GM12878 (cell line): ENCODE results near the gene AP1S3. TPM values are rescaled to one million over a fixed set of nuclear protein-coding genes. Genes with fewer than 3 reads are reported as not detected.

ENCODE experiments used
- ATAC-seq: fragments of 200-7000 bp; cut with Tn5 transposase; 3 replicates; pipeline ENCODE4 v1.9.1; 2020; ENCODE audit warnings: mild to moderate bottlenecking, moderate library complexity
- BruUV-seq: library from RNA; stranded (reverse); fragments of 400-500 nt; replicated peaks from 2 replicates; lab custom pipeline; 2021; lab: Mats Ljungman, UMichigan
- CTCF ChIA-PET: fragments of 300-600 bp; sonication (Branson Sonifier 250); formaldehyde crosslinking; extraction: SDS; loops from one replicate; lab custom pipeline; 2021; ENCODE audit warnings: inconsistent platforms; lab: Yijun Ruan, JAX
- POLR2A ChIA-PET: fragments of 350-600 bp; formaldehyde crosslinking; extraction: SDS; loops from one replicate; lab custom pipeline; 2021; ENCODE audit warnings: inconsistent platforms; lab: Charles Lee
- RAD21 ChIA-PET: fragments of 300-600 bp; sonication (Branson Sonifier 250); formaldehyde crosslinking; loops from one replicate; lab custom pipeline; 2023; ENCODE audit warnings: antibody characterized with exemption; ENCODE audit not compliant: unreplicated experiment; lab: Charles Lee
- SMC1A ChIA-PET: fragments of 300-600 bp; sonication (Branson Sonifier 250); formaldehyde crosslinking; loops from one replicate; lab custom pipeline; 2023; ENCODE audit not compliant: unreplicated experiment, uncharacterized antibody; lab: Charles Lee
- DNase-seq: peaks from one replicate; pipeline ENCODE4 v3.0.0-alpha.2; 2011; ENCODE audit warnings: low read depth, low spot score
- FAIRE-seq: peaks from 3 replicates; lab custom pipeline; 2011; peaks lifted over from hg19 to GRCh38; lab: Jason Lieb, UNC
- H2AFZ ChIP-seq: 2 replicates; pipeline ENCODE4 v1.6.0; 2011; ENCODE audit warnings: low read depth, low read length, control low read depth; ENCODE audit not compliant: control insufficient read depth
- H3K27ac ChIP-seq: 2 replicates; pipeline ENCODE4 v1.5.1; 2011; ENCODE audit warnings: control low read depth; ENCODE audit not compliant: control insufficient read depth, insufficient read depth
- H3K27me3 ChIP-seq, 2 experiments: replicated peaks in 1 of 2; 2 replicates each; pipeline versions ENCODE4 v1.6.0 to v1.6.1; 2011; ENCODE audit warnings: low read length in 1 of 2; ENCODE audit not compliant: control insufficient read depth in 2 of 2, insufficient read depth in 2 of 2
- H3K36me3 ChIP-seq, 2 experiments: 2 replicates each; pipeline ENCODE4 v1.5.1; 2011; ENCODE audit warnings: low read length in 1 of 2; ENCODE audit not compliant: control insufficient read depth in 2 of 2, insufficient read depth in 2 of 2
- H3K4me1 ChIP-seq: 2 replicates; pipeline ENCODE4 v1.6.1; 2011; ENCODE audit warnings: mild to moderate bottlenecking, low read length, moderate library complexity, mixed read lengths; ENCODE audit not compliant: control insufficient read depth, insufficient read depth
- H3K4me2 ChIP-seq: 2 replicates; pipeline ENCODE4 v1.6.0; 2011; ENCODE audit warnings: control low read depth; ENCODE audit not compliant: control insufficient read depth, insufficient read depth
- H3K4me3 ChIP-seq: fragments of 200-600 bp; sonication (generic); 2 replicates; pipeline ENCODE4 v1.5.1; 2016
- H3K79me2 ChIP-seq: 2 replicates; pipeline ENCODE4 v1.6.0; 2011; ENCODE audit warnings: low read length; ENCODE audit not compliant: control insufficient read depth, insufficient read depth
- H3K9ac ChIP-seq: 2 replicates; pipeline ENCODE4 v1.8.0; 2011; ENCODE audit warnings: low read length, control low read depth, mixed read lengths; ENCODE audit not compliant: control insufficient read depth, insufficient read depth
- H3K9me3 ChIP-seq: replicated peaks from 3 replicates; pipeline ENCODE4 v1.5.1; 2011; ENCODE audit warnings: mild to moderate bottlenecking, low read length; ENCODE audit not compliant: control insufficient read depth, insufficient read depth
- H4K20me1 ChIP-seq: 2 replicates; pipeline ENCODE4 v1.6.0; 2011; ENCODE audit not compliant: control insufficient read depth, insufficient read depth
- ASH2L ChIP-seq: fragments of 300-600, 200-600 bp; sonication (generic); IDR thresholded peaks from 2 replicates; pipeline ENCODE4 v1.6.1; 2017; ENCODE audit warnings: low read depth, mild to moderate bottlenecking, borderline replicate concordance
- CHD1 ChIP-seq: IDR thresholded peaks from 2 replicates; pipeline ENCODE4 v1.6.1; 2012; ENCODE audit warnings: low read depth, low read length, improper control_type of control experiment
- DPF2 ChIP-seq: fragments of 450-650 bp; IDR thresholded peaks from 2 replicates; pipeline ENCODE4 v1.6.1; 2017; ENCODE audit warnings: mild to moderate bottlenecking
- E4F1 ChIP-seq: fragments of 450-650 bp; IDR thresholded peaks from 2 replicates; pipeline ENCODE4 v1.6.1; 2018; ENCODE audit warnings: borderline replicate concordance, mild to moderate bottlenecking; ENCODE audit not compliant: partially characterized antibody
- ETV6 ChIP-seq, 2 experiments: fragments of 450-650 bp in 1 of 2; IDR thresholded peaks in 1 of 2; conservative IDR thresholded peaks in 1 of 2; 2 replicates each; pipeline ENCODE4 v1.6.1; 2014; ENCODE audit warnings: antibody characterized with exemption in 1 of 2, borderline replicate concordance in 1 of 2, low read depth in 1 of 2, mild to moderate bottlenecking in 1 of 2, moderate library complexity in 1 of 2
- JUNB ChIP-seq: IDR thresholded peaks from 2 replicates; pipeline ENCODE4 v1.6.1; 2016; ENCODE audit warnings: antibody characterized with exemption, mild to moderate bottlenecking
- LARP7 ChIP-seq: fragments of 450-650 bp; IDR thresholded peaks from 2 replicates; pipeline ENCODE4 v1.6.1; 2017; ENCODE audit warnings: mild to moderate bottlenecking
- MTA3 ChIP-seq: IDR thresholded peaks from 2 replicates; pipeline ENCODE4 v1.6.1; 2012; ENCODE audit warnings: low read length, inconsistent platforms, borderline replicate concordance
- MYC ChIP-seq: IDR thresholded peaks from 2 replicates; pipeline ENCODE4 v1.6.1; 2011; ENCODE audit warnings: mild to moderate bottlenecking, low read length, moderate library complexity, inconsistent platforms; ENCODE audit not compliant: insufficient read depth, insufficient replicate concordance, insufficient read length, severe bottlenecking
- NFYB ChIP-seq: IDR thresholded peaks from 2 replicates; pipeline ENCODE4 v1.6.1; 2011; ENCODE audit warnings: low read depth, mild to moderate bottlenecking, low read length, improper control_type of control experiment, moderate library complexity; ENCODE audit not compliant: insufficient read depth
- NKRF ChIP-seq: fragments of 450-650 bp; conservative IDR thresholded peaks from 2 replicates; pipeline ENCODE4 v1.6.1; 2017; ENCODE audit warnings: mild to moderate bottlenecking, moderate library complexity
- PAX5 ChIP-seq: IDR thresholded peaks from 2 replicates; pipeline ENCODE4 v1.6.1; 2011; ENCODE audit warnings: low read depth, low read length, borderline replicate concordance
- PML ChIP-seq: IDR thresholded peaks from 2 replicates; pipeline ENCODE4 v1.6.1; 2012; ENCODE audit warnings: low read length, inconsistent platforms
- RAD21 ChIP-seq: IDR thresholded peaks from 2 replicates; pipeline ENCODE4 v1.6.1; 2011; ENCODE audit warnings: mild to moderate bottlenecking, low read depth, low read length, moderate library complexity; ENCODE audit not compliant: insufficient read depth
- RFX5 ChIP-seq: IDR thresholded peaks from 2 replicates; pipeline ENCODE4 v1.6.1; 2011; ENCODE audit warnings: low read depth, low read length, improper control_type of control experiment
- SIN3A ChIP-seq: IDR thresholded peaks from 2 replicates; pipeline ENCODE4 v1.6.1; 2012; ENCODE audit warnings: low read depth, low read length, improper control_type of control experiment
- SRF ChIP-seq, 2 experiments: IDR thresholded peaks; 2 replicates each; pipeline ENCODE4 v1.6.1; 2011; ENCODE audit warnings: low read depth in 2 of 2, low read length in 2 of 2, mild to moderate bottlenecking in 1 of 2, moderate library complexity in 1 of 2
- YY1 ChIP-seq: IDR thresholded peaks from 2 replicates; pipeline ENCODE4 v1.6.1; 2011; ENCODE audit warnings: low read depth, mild to moderate bottlenecking, low read length
- ZNF274 ChIP-seq: IDR thresholded peaks from one replicate; pipeline ENCODE4 v1.8.0; 2011; ENCODE audit not compliant: insufficient read length, insufficient read depth
- WGBS: methylation state at CpG from one replicate; pipeline ENCODE4 v1.1.6; 2016; ENCODE audit warnings: low lambda C conversion rate; ENCODE audit not compliant: insufficient replicate concordance, insufficient coverage; ENCODE audit errors: missing lambda C conversion rate; 5-methylcytosine and 5-hydroxymethylcytosine counted together
- in situ Hi-C: fragments of 300-500 bp; cut with MboI; formaldehyde crosslinking; loops from 9 replicates; pipeline ENCODE4 v1.14.3; 2018; ENCODE audit warnings: mixed read lengths
- intact Hi-C: fragments of 100-400 bp; cut with micrococcal nuclease; formaldehyde crosslinking; loops from one replicate; pipeline ENCODE4 v1.14.2; 2022; ENCODE audit not compliant: unreplicated experiment
- polyA plus RNA-seq, 11 experiments: library from polyadenylated mRNA; depleted of rRNA in 4 of 11; unstranded in 6 of 11; stranded (reverse) in 5 of 11; fragments of >200 nt; fragmentation: Nextera tagmentation in 4 of 11; fragmentation: Illumina TruSeq in 1 of 11; extraction: Ambion mirVana in 4 of 11; extraction: Trizol in 1 of 11; gene quantifications; 1 replicate in 1 of 11; 2 replicates in 10 of 11; pipeline versions ENCODE4 v1.2.1 to v1.2.3, GENCODE V29; 2011 to 2016; ENCODE audit warnings: inconsistent platforms in 2 of 11, missing spikeins in 2 of 11, low read depth in 1 of 11
- total RNA-seq, 4 experiments: library from RNA; depleted of rRNA in 3 of 4; stranded (reverse); fragments of >200 nt in 3 of 4; fragmentation: Illumina TruSeq in 1 of 4; extraction: Trizol in 1 of 4; gene quantifications; 2 replicates each; pipeline versions ENCODE4 v1.2.1 to v1.2.3, GENCODE V29; 2013 to 2021

The AP1S3 gene
- total and polyA plus RNA-seq, 10 of the 15 experiments (the other 5 are each of a cell fraction or from before 2014, with no cell fraction given), result 2.6 to 14.3 (median 9.2) TPM

GRCh38 chr2:223801736-223802135 is 35.6 kb downstream of the AP1S3 start:
- ChIA-PET SMC1A (no interaction called here), CTCF (interaction anchor here (0.9 kb wide), 1 partner anchor 9 kb away, joined by 3 read pairs; no protein-coding TSS in a partner anchor), RAD21 (interaction anchor here (1.1 kb wide), 1 partner anchor 39 kb away, joined by 3 read pairs; no protein-coding TSS in a partner anchor), POLR2A (no interaction called here)
- TF ChIP-seq PML, result no peak
- TF ChIP-seq PAX5, result no peak
- TF ChIP-seq LARP7, result no peak
- no peak for TF ChIP-seq SIN3A
- TF ChIP-seq ZNF274, result no peak
- no peak for TF ChIP-seq CHD1
- TF ChIP-seq RFX5, result no peak
- TF ChIP-seq E4F1, result no peak
- TF ChIP-seq DPF2, result no peak
- TF ChIP-seq ASH2L, result no peak
- no peak for TF ChIP-seq NKRF
- TF ChIP-seq MYC, result no peak
- TF ChIP-seq NFYB, result no peak
- no peak for TF ChIP-seq MTA3
- no peak for TF ChIP-seq JUNB
- no peak for TF ChIP-seq ETV6 (conservative IDR thresholded peaks at IDR 0.05 in 1 of 2, IDR thresholded peaks at IDR 0.05 in 1 of 2; ENCODE audit: borderline replicate concordance in 1 of 2, low read depth in 1 of 2)
- TF ChIP-seq RAD21, result no peak
- TF ChIP-seq SRF (IDR thresholded peaks at IDR 0.05; ENCODE audit: low read depth in 2 of 2, low read length in 2 of 2), result no peak
- TF ChIP-seq YY1, result no peak
- no peaks in the 10 kb centered on the region for H3K27me3 ChIP-seq
- in situ Hi-C loops, result no loop called here
- ATAC-seq (no peak), FAIRE-seq (no peak), DNase-seq (no peak)
- no peaks in the 10 kb centered on the region for H4K20me1 ChIP-seq
- peaks cover 29% of the 10 kb centered on the region for H3K4me1 ChIP-seq
- no peak overlapping the region for H3K4me3 ChIP-seq
- no peaks in the 10 kb centered on the region for H3K9me3 ChIP-seq
- intact Hi-C loops, result no loop called here
- no peaks in the 10 kb centered on the region for H3K36me3 ChIP-seq
- H3K4me2 ChIP-seq, result no peak overlapping the region
- H3K79me2 ChIP-seq, result peaks cover 6% of the 10 kb centered on the region
- H3K27ac ChIP-seq, result no peak overlapping the region
- H2AFZ ChIP-seq, result no peak overlapping the region
- H3K9ac ChIP-seq, result no peak overlapping the region
- no TSS peak for BruUV-seq
- WGBS, result 68% methylated on average over 5 of the region's 5 CpGs
